Activated T-cell treated with anti-CD3 and anti-CD28 coated beads, Interleukin-2, amount 50 U/mL, for 4 hours (primary cell): ENCODE measurements around the gene SORL1. TPM values are rescaled to one million over a fixed set of nuclear protein-coding genes. Genes with fewer than 3 reads are reported as not detected.

ENCODE experiments used
- ATAC-seq, 2 donors: fragments of 200-7000 bp; cut with Tn5 transposase; one replicate each; pipeline ENCODE4 v1.10.0; 2021
- DNase-seq: peaks from one replicate; pipeline ENCODE4 v3.0.0-alpha.2; 2020
- H3K27me3 Mint-ChIP-seq: one replicate; pipeline ENCODE4 v1.8.0; 2021; ENCODE audit warnings: low read depth, mixed read lengths
- H3K36me3 Mint-ChIP-seq: one replicate; pipeline ENCODE4 v1.8.0; 2022; ENCODE audit warnings: mixed read lengths; ENCODE audit not compliant: insufficient read depth
- H3K4me1 Mint-ChIP-seq: one replicate; pipeline ENCODE4 v1.8.0; 2021; ENCODE audit warnings: low read depth, mixed read lengths
- H3K4me3 Mint-ChIP-seq: one replicate; pipeline ENCODE4 v1.8.0; 2021; ENCODE audit warnings: mild to moderate bottlenecking, moderate library complexity, mixed read lengths
- H3K9me3 Mint-ChIP-seq: one replicate; pipeline ENCODE4 v1.8.0; 2021; ENCODE audit warnings: mixed read lengths
- total RNA-seq, 3 donors: library from RNA; stranded (reverse); gene quantifications; one replicate each; pipeline ENCODE4 v1.2.1, GENCODE V29; 2021

The SORL1 gene
- total RNA-seq, 3 donors from 2014 or later: 21.3 to 25.6 (median 21.3) TPM

DNA sequence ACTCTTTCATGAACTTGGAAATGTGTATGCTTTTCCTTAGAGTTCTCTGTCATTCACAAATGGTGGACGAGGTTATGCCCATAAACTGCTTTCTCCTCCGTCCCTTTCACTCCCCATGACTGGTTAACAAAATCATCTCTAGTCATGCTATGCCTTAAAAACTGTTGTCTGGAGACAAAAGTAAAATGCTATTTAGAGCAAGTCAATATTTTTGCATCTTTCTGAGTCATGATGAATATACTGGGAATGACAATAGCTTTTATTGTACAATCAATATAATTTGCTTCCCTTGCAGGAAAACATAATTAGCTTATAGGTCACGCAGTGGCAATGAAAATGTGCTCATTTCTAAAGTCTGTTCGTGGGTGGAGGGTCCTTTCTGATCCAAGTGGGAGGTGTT is 217.3 kb downstream of the SORL1 start:
- H3K36me3 Mint-ChIP-seq: no peaks in the 10 kb centered on the region
- H3K4me1 Mint-ChIP-seq: no peaks in the 10 kb centered on the region
- no peaks in the 10 kb centered on the region for H3K9me3 Mint-ChIP-seq
- DNase-seq (no peak), ATAC-seq (no peak)
- H3K27me3 Mint-ChIP-seq: no peaks in the 10 kb centered on the region
- no peak overlapping the region for H3K4me3 Mint-ChIP-seq

DNA sequence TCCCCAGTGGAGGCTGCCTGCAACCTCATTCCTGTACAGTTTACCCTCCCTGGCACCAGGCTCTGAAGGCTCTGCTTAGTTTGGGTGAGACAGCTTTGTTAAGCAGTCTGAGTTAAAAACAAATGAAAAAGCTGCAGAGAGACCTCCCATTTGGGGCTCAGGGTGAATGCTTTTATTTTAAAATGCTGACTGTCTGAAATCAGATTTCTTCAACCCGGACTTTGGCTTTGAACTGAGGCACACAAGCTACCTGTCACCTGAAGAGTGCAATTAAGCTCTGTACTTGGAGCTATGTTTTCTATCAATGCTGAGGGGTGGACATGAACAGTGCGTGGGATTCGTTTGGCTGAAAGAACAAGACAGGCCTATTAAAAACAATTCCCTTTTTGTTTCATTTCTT is 218.2 kb downstream of the SORL1 start:
- H3K27me3 Mint-ChIP-seq: no peaks in the 10 kb centered on the region
- DNase-seq: no peak
- H3K36me3 Mint-ChIP-seq: no peaks in the 10 kb centered on the region
- H3K4me3 Mint-ChIP-seq: no peak overlapping the region
- no peaks in the 10 kb centered on the region for H3K9me3 Mint-ChIP-seq
- no peaks in the 10 kb centered on the region for H3K4me1 Mint-ChIP-seq
- no peak for ATAC-seq

DNA sequence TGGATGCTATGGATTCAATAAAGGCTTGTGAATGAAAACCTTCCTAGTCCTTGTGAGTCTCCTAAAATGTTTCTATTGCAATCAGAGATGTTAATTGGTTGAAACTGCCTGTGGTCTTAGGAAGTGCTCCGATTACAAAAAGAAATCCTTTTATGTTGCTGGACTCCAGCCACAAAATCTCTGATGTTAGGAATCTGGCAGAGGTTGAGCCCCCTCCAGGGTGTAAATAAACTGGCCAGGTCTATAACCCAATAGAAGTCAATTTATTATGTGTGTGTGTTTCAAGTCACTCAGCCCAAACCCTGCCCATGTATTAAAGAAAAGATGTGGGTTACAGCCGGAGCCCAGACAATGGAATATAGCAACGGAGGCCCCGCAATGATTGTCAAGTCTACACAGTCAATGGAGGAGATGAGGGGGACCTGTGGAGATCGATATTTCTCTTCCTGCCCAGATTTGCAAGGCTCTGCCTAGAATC is 218.7 kb downstream of the SORL1 start:
- no peaks in the 10 kb centered on the region for H3K4me1 Mint-ChIP-seq
- DNase-seq (no peak), ATAC-seq (no peak)
- H3K36me3 Mint-ChIP-seq: no peaks in the 10 kb centered on the region
- H3K4me3 Mint-ChIP-seq: no peak overlapping the region
- H3K27me3 Mint-ChIP-seq: no peaks in the 10 kb centered on the region
- H3K9me3 Mint-ChIP-seq: no peaks in the 10 kb centered on the region

DNA sequence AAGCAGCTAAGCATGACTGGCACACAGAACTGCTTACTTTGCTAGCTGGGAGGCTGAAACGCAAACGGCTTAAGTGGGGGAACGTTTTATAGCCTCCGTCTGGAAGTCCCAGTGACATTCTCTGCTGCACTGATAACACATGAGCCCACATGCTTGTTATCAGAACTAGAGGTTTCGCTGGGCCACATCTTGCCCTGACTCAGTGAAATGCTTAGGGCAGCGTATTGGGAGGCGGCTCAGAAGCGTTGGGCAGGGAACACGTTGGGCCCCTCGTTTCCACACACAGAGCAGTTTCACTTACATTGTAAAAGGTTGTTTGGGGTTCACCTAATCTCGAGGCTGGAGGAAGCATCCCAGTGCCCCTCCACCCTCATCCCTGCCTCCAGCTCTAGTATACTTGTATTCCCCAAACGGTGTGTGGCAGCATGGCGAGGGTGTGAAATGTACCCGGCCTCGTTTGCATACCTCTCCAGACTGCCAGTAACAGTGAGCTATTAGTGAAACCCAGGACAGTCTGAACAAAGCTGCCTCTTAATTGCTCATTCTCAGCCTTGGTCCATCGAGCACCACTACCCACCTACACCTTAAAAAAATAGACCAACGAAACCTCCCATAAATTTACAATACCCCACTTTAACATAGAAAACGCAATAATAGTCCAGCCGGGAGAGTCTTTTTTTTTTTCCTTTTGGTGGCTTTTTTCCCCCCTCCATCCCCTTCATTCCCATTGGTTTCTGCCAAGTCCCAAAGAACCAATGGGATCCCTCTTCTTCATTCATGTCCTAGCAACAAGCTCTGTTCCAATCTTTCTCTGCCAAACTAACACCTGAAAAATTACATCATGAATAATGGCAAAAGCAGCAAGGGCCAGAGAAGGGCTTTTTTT is 219.4 kb downstream of the SORL1 start:
- no peaks in the 10 kb centered on the region for H3K4me1 Mint-ChIP-seq
- DNase-seq: no peak
- H3K36me3 Mint-ChIP-seq: no peaks in the 10 kb centered on the region
- H3K4me3 Mint-ChIP-seq: no peak overlapping the region
- H3K9me3 Mint-ChIP-seq: no peaks in the 10 kb centered on the region
- ATAC-seq: no peak
- no peaks in the 10 kb centered on the region for H3K27me3 Mint-ChIP-seq

DNA sequence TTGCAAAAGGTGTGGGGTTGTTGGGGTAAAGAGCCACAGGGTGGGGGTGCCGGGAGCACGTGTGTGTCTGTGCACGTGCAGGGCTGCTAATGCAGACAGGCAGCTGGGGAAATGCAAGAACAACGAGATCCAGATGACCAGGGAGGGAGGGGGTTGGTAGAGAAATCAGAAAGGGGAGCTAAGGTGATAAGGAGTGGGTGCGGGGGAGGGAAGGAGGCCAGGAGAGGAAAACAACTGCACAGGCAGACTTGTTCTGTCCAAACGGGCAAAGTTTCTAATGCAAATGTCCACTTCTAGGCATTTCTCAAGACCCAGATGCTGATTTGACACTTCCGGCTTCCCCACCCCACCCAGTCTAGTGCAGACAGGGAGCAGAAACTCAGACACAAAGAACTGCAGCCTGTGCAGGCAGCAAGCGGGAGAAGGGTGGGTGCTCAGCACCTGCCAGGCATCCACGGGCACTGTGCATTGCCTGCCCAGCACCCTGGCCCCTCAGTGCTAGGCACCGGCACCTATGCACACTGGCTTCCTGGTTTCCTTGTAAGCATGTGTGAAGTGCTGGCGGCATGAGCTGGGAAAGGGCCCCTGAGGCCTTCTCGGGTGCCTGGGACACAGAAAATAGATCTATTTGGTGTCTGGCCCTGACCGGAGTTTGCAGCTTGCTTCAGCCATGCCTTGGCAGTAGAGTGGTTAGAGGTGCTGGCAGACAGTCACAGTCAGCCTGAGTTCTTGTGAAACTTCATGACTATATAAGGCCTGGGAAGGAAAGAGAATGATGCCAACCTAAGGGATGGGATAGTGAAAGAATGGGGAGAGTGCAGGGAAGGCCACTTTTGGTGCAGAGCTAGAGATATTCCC is 220.7 kb downstream of the SORL1 start:
- Mint-ChIP-seq H3K27me3 (no peaks in the 10 kb centered on the region), H3K36me3 (no peaks in the 10 kb centered on the region), H3K4me1 (no peaks in the 10 kb centered on the region), H3K9me3 (no peaks in the 10 kb centered on the region), H3K4me3 (no peak overlapping the region)
- DNase-seq: no peak
- ATAC-seq: no peak

DNA sequence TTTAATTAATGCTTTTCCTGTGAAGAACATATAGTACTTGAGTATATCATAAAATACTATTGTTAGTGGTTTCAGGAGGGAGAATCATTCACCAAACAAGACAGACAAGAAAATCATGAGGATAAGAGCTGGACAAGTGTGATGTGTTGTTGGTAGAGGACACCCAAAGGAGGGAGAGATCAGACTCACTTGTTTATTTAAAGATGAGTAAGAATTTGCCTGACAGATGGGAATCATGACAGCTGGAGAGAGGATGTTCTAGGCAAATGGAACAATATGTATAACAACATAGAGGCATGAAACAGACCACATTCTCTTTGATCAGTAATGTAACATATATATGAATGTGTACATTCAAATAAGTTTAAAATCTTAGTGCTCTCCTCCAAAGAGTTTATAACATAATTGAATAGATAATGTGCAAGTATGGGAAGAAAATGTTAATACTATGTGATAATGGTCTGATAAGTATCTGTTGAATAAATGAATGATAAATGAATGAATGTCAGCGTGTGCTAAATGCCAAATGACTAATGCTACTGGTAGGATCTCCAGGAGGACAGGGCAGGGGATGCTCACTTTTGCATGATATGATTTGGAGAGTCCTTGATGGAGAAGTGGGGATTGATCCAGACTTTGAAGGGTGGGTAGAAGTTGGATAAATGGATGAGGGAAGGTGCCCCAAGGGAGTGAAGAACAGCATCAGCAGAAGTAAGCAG is 229.6 kb downstream of the SORL1 start:
- no peak overlapping the region for H3K4me3 Mint-ChIP-seq
- no peaks in the 10 kb centered on the region for H3K9me3 Mint-ChIP-seq
- peaks cover 2% of the 10 kb centered on the region for H3K36me3 Mint-ChIP-seq
- DNase-seq: no peak
- peaks cover 12% of the 10 kb centered on the region for H3K27me3 Mint-ChIP-seq
- H3K4me1 Mint-ChIP-seq: no peaks in the 10 kb centered on the region
- no peak for ATAC-seq

Other genes starting within 250 kb of the SORL1 start
- gene SC5D, start 159.5 kb upstream of the SORL1 start, total RNA-seq: 10 to 100 TPM; 15.7 to 16.5 (median 16.4) TPM